ENCODE data around the gene RTL9. TPM values are rescaled to one million over a fixed set of nuclear protein-coding genes. Genes with fewer than 3 reads are reported as not detected.
"Not testable (repeated sequence)": the region's sequence is repeated elsewhere in the genome, so short reads cannot be mapped to it uniquely, and the experiment has no call there.

The RTL9 gene
- total RNA-seq, 1 donor from 2014 or later = 0.17 TPM

DNA sequence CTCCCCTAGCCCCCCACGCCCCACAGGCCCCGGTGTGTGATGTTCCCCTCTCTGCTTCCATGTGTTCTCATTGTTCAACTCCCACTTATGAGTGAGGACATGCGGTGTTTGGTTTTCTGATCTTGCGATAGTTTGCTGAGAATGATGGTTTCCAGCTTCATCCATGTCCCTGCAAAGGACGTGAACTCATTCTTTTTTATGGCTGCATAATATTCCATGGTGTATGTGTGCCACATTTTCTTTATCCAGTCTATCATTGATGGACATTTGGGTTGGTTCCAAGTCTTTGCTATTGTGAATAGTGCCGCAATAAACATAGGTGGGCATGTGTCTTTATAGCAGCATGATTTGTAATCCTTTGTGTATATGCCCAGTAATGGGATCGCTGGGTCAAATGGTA is 47.6 kb downstream of the RTL9 start:
- not testable (repeated sequence) for DNase-seq (ENCODE audit: low spot score)

GRCh38 chrX:110406822-110407221 is 48.2 kb downstream of the RTL9 start:
- no peak for DNase-seq (ENCODE audit: low spot score)

- DNase-seq (ENCODE audit: low spot score) = peak; percentile 67
Observed at GRCh38 chrX:110407910-110408545, 49.4 kb downstream of the RTL9 start.

Other genes with a start within 250 kb of the RTL9 start
- 5.7 TPM for gene AMMECR1, start 40.8 kb upstream of the RTL9 start, total RNA-seq